Measurements from ENCODE around the gene RNASE9.
"Not testable (repeated sequence)": the region's sequence is repeated elsewhere in the genome, so short reads cannot be mapped to it uniquely, and the experiment has no call there.

The RNASE9 gene

GRCh38 chr14:20539906-20540305 is 20.9 kb downstream of the RNASE9 start:
- DNase-seq, result peak in 1 of 42 donors; percentile 1
- intact Hi-C loops (cut with DNase I), result no loop called here

GRCh38 chr14:20530771-20531571 is 29.9 kb downstream of the RNASE9 start:
- intact Hi-C loops (cut with DNase I), result no loop called here
- peak; percentile 46 to 92 (median 77) for DNase-seq

GRCh38 chr14:20529806-20530205 is 31.0 kb downstream of the RNASE9 start:
- intact Hi-C loops (cut with DNase I), result no loop called here
- DNase-seq, result no peak

- intact Hi-C loops (cut with DNase I), result no loop called here
- no peak for DNase-seq
Measured at GRCh38 chr14:20524027-20524426, 36.8 kb downstream of the RNASE9 start.

- intact Hi-C loops (cut with DNase I), result no loop called here
- no peak for DNase-seq
Measured at GRCh38 chr14:20522332-20522731, 38.5 kb downstream of the RNASE9 start.

GRCh38 chr14:20516921-20517320 is 43.9 kb downstream of the RNASE9 start:
- intact Hi-C loops (cut with DNase I), result no loop called here
- no peak for DNase-seq

GRCh38 chr14:20515846-20516245 is 45.0 kb downstream of the RNASE9 start:
- intact Hi-C loops (cut with DNase I), result no loop called here
- no peak for DNase-seq

- intact Hi-C loops (cut with DNase I), result no loop called here
- no peak for DNase-seq
Measured at GRCh38 chr14:20512177-20512905, 48.5 kb downstream of the RNASE9 start.

GRCh38 chr14:20508367-20508766 is 52.5 kb downstream of the RNASE9 start:
- DNase-seq, result no peak
- intact Hi-C loops (cut with DNase I), result no loop called here

GRCh38 chr14:20507537-20507936 is 53.3 kb downstream of the RNASE9 start:
- intact Hi-C loops (cut with DNase I); DNase-seq: not testable (repeated sequence)

- intact Hi-C loops (cut with DNase I); DNase-seq: not testable (repeated sequence)
Measured at GRCh38 chr14:20506752-20507151, 54.1 kb downstream of the RNASE9 start.

GRCh38 chr14:20506276-20506675 is 54.6 kb downstream of the RNASE9 start:
- intact Hi-C loops (cut with DNase I); DNase-seq: not testable (repeated sequence)

Measured in head of caudate nucleus (tissue), 42 donors.